Caco-2 (cell line): ENCODE measurements around the gene RBKS. TPM values are rescaled to one million over a fixed set of nuclear protein-coding genes. Genes with fewer than 3 reads are reported as not detected.

ENCODE experiments used
- BruUV-seq: library from RNA; stranded (reverse); fragments of 400-500 nt; replicated peaks from 2 replicates; lab custom pipeline; 2021; lab: Mats Ljungman, UMichigan
- CTCF ChIA-PET: fragments of 300-600 bp; sonication (Branson Sonifier 250); formaldehyde crosslinking; loops from one replicate; lab custom pipeline; 2022; ENCODE audit warnings: antibody characterized with exemption; lab: Charles Lee
- POLR2A ChIA-PET: fragments of 300-600 bp; sonication (Branson Sonifier 250); formaldehyde crosslinking; loops from one replicate; lab custom pipeline; 2022; ENCODE audit warnings: antibody characterized with exemption; lab: Charles Lee
- DNase-seq, 2 experiments: peaks; one replicate each; pipeline versions ENCODE4 v3.0.0 to v3.0.0-alpha.2; 2020 to 2022
- H3K27me3 ChIP-seq: replicated peaks from 2 replicates; pipeline ENCODE4 v1.6.0; 2011; ENCODE audit warnings: low read length; ENCODE audit not compliant: control insufficient read depth, insufficient read depth
- H3K36me3 ChIP-seq: 2 replicates; pipeline ENCODE4 v1.5.1; 2011; ENCODE audit warnings: low read length; ENCODE audit not compliant: control insufficient read depth, insufficient read depth
- H3K4me1 ChIP-seq: fragments of 250-450 bp; sonication (Bioruptor Pico); 2 replicates; pipeline ENCODE4 v1.5.1; 2020; ENCODE audit warnings: mild to moderate bottlenecking
- H3K4me3 ChIP-seq: 2 replicates; pipeline ENCODE4 v1.5.1; 2011; ENCODE audit warnings: low read depth, mild to moderate bottlenecking, control low read depth, low read length
- H3K9me3 ChIP-seq: fragments of 250-450 bp; sonication (Bioruptor Pico); 2 replicates; pipeline ENCODE4 v1.5.1; 2020; ENCODE audit warnings: mild to moderate bottlenecking, moderate library complexity
- H3K27ac Mint-ChIP-seq: one replicate; pipeline ENCODE4 v1.8.0; 2022; ENCODE audit warnings: mixed read lengths; ENCODE audit not compliant: unreplicated experiment
- H3K27me3 Mint-ChIP-seq: one replicate; pipeline ENCODE4 v1.8.0; 2022; ENCODE audit warnings: mixed read lengths; ENCODE audit not compliant: insufficient read depth, unreplicated experiment
- H3K36me3 Mint-ChIP-seq: one replicate; pipeline ENCODE4 v1.8.0; 2022; ENCODE audit warnings: mild to moderate bottlenecking, mixed read lengths; ENCODE audit not compliant: insufficient read depth, unreplicated experiment
- H3K4me1 Mint-ChIP-seq: one replicate; pipeline ENCODE4 v1.8.0; 2022; ENCODE audit warnings: low read depth, mixed read lengths; ENCODE audit not compliant: unreplicated experiment
- H3K4me3 Mint-ChIP-seq: one replicate; pipeline ENCODE4 v1.8.0; 2022; ENCODE audit warnings: mild to moderate bottlenecking, moderate library complexity, mixed read lengths; ENCODE audit not compliant: unreplicated experiment
- H3K9me3 Mint-ChIP-seq: one replicate; pipeline ENCODE4 v1.8.0; 2022; ENCODE audit warnings: mixed read lengths; ENCODE audit not compliant: unreplicated experiment
- CTCF ChIP-seq, 2 experiments: fragments of 200-600 bp in 1 of 2; IDR thresholded peaks; 1 replicate in 1 of 2; 2 replicates in 1 of 2; pipeline versions ENCODE4 v1.5.1 to v1.8.0; 2011 to 2022; ENCODE audit warnings: antibody characterized with exemption in 1 of 2, control low read depth in 1 of 2, inconsistent platforms in 1 of 2, low read depth in 1 of 2, low read length in 1 of 2, mild to moderate bottlenecking in 1 of 2, moderate library complexity in 1 of 2; ENCODE audit not compliant: insufficient read depth in 1 of 2, severe bottlenecking in 1 of 2, unreplicated experiment in 1 of 2
- intact Hi-C: fragments of 100-400 bp; cut with micrococcal nuclease; formaldehyde crosslinking; loops from one replicate; pipeline ENCODE4 v1.10.0; 2022; ENCODE audit not compliant: unreplicated experiment
- total RNA-seq: library from RNA; stranded (reverse); gene quantifications from 2 replicates; pipeline ENCODE4 v1.2.3, GENCODE V29; 2022

The RBKS gene
- total RNA-seq, 1 experiment from 2014 or later: 7.4 TPM

- intact Hi-C loops: no loop called here
- no peak overlapping the region for H3K27ac Mint-ChIP-seq
These were observed 14.9 kb downstream of the RBKS start for GRCh38 chr2:27875089-27875881.

GRCh38 chr2:27873091-27873490, 17.1 kb downstream of the RBKS start:
- Histone ChIP-seq H3K36me3 (no peaks in the 10 kb centered on the region), H3K4me3 (no peak overlapping the region), H3K27me3 (no peaks in the 10 kb centered on the region), H3K4me1 (no peaks in the 10 kb centered on the region), H3K9me3 (0 out of 2 replicates have a peak, but pooled peaks cover 9% of the 10 kb centered on the region)
- no peak overlapping the region for H3K27ac Mint-ChIP-seq
- ChIA-PET POLR2A (no interaction called here), CTCF (interaction anchor here (0.6 kb wide), 1 partner anchor 166 kb away, joined by 4 read pairs; no protein-coding TSS in a partner anchor)
- peaks cover 11% of the 10 kb centered on the region for H3K9me3 Mint-ChIP-seq
- peaks cover 7% of the 10 kb centered on the region for H3K4me1 Mint-ChIP-seq
- TF ChIP-seq CTCF (IDR thresholded peaks at IDR 0.05; ENCODE audit: insufficient read depth in 1 of 2, low read depth in 1 of 2, low read length in 1 of 2, severe bottlenecking in 1 of 2, unreplicated experiment in 1 of 2): no peak
- no TSS peak for BruUV-seq
- intact Hi-C loops: no loop called here
- no peak for DNase-seq
- H3K4me3 Mint-ChIP-seq: no peak overlapping the region
- no peaks in the 10 kb centered on the region for H3K27me3 Mint-ChIP-seq
- H3K36me3 Mint-ChIP-seq: no peaks in the 10 kb centered on the region

More at GRCh38 chr2:27875089-27875881, 14.9 kb downstream of the RBKS start:
- Histone ChIP-seq H3K27me3 (no peaks in the 10 kb centered on the region), H3K4me3 (no peak overlapping the region), H3K9me3 (0 out of 2 replicates have a peak, but pooled peaks cover 9% of the 10 kb centered on the region), H3K36me3 (no peaks in the 10 kb centered on the region), H3K4me1 (no peaks in the 10 kb centered on the region)
- Mint-ChIP-seq H3K4me1 (peaks cover 7% of the 10 kb centered on the region), H3K36me3 (no peaks in the 10 kb centered on the region), H3K4me3 (no peak overlapping the region), H3K9me3 (peaks cover 23% of the 10 kb centered on the region), H3K27me3 (no peaks in the 10 kb centered on the region)
- ChIA-PET POLR2A (no interaction called here), CTCF (interaction anchor here (0.5 kb wide), 1 partner anchor 514 kb away, joined by 4 read pairs; no protein-coding TSS in a partner anchor)
- DNase-seq: no peak
- no peak for TF ChIP-seq CTCF (IDR thresholded peaks at IDR 0.05; ENCODE audit: insufficient read depth in 1 of 2, low read depth in 1 of 2, low read length in 1 of 2, severe bottlenecking in 1 of 2, unreplicated experiment in 1 of 2)
- no TSS peak for BruUV-seq

GRCh38 chr2:27871802-27872201, 18.4 kb downstream of the RBKS start:
- no peak for TF ChIP-seq CTCF (IDR thresholded peaks at IDR 0.05; ENCODE audit: insufficient read depth in 1 of 2, low read depth in 1 of 2, low read length in 1 of 2, severe bottlenecking in 1 of 2, unreplicated experiment in 1 of 2)
- H3K36me3 ChIP-seq: no peaks in the 10 kb centered on the region
- DNase-seq: no peak
- 0 out of 2 replicates have a peak, but pooled peaks cover 8% of the 10 kb centered on the region for H3K9me3 ChIP-seq
- H3K4me1 Mint-ChIP-seq: peaks cover 7% of the 10 kb centered on the region
- H3K27me3 Mint-ChIP-seq: no peaks in the 10 kb centered on the region
- no peaks in the 10 kb centered on the region for H3K27me3 ChIP-seq
- ChIA-PET POLR2A (no interaction called here), CTCF (interaction anchor here (0.6 kb wide), 1 partner anchor 416 kb away, joined by 4 read pairs; no protein-coding TSS in a partner anchor)
- BruUV-seq: no TSS peak
- H3K36me3 Mint-ChIP-seq: no peaks in the 10 kb centered on the region
- H3K27ac Mint-ChIP-seq: no peak overlapping the region
- peaks cover 11% of the 10 kb centered on the region for H3K9me3 Mint-ChIP-seq
- no peak overlapping the region for H3K4me3 Mint-ChIP-seq
- intact Hi-C loops: no loop called here
- H3K4me1 ChIP-seq: no peaks in the 10 kb centered on the region
- H3K4me3 ChIP-seq: no peak overlapping the region
